Measurements from ENCODE around the gene OR2L3. TPM values are rescaled to one million over a fixed set of nuclear protein-coding genes. Genes with fewer than 3 reads are reported as not detected.

Gene OR2L3
- total RNA-seq: not detected in 2 replicates

GRCh38 chr1:248046536-248046935 lies at the start of gene OR2L3:
Gene OR2L3 (plus strand): TSS chr1:248046836. CDS start chr1:248060682, 13,846 bp downstream.

GRCh38 chr1:248013229-248013710 lies 33.4 kb upstream of the OR2L3 start, which contains the start of gene OR2L5:
Gene OR2L5 (plus strand): TSS chr1:248013660. CDS start chr1:248021948, 8,288 bp downstream.

GRCh38 chr1:248029770-248030169 lies 16.9 kb upstream of the OR2L3 start, which contains the start of gene OR2L2:
Gene OR2L2 (plus strand): TSS chr1:248030070. CDS start chr1:248038268, 8,198 bp downstream.

GRCh38 chr1:248094884-248095283 lies 48.2 kb downstream of the OR2L3 start, which contains the start of gene OR2L13:
Gene OR2L13 (plus strand): TSS chr1:248095184. CDS start chr1:248099376, 4,192 bp downstream.

Other genes with a start within 250 kb of the OR2L3 start
- not detected in 2 replicates for gene OR14A16, start 222.7 kb upstream of the OR2L3 start, total RNA-seq
- not detected in 2 replicates for gene OR11L1, start 204.9 kb upstream of the OR2L3 start, total RNA-seq
- gene TRIM58, start 189.6 kb upstream of the OR2L3 start, total RNA-seq: 0.24 TPM in 1 of 2 replicates, not detected in the other
- not detected in 2 replicates for gene OR2W3, start 151.2 kb upstream of the OR2L3 start, total RNA-seq
- not detected in 2 replicates for gene OR2T8, start 126.6 kb upstream of the OR2L3 start, total RNA-seq
- not detected in 2 replicates for gene OR2AJ1, start 121.9 kb upstream of the OR2L3 start, total RNA-seq
- gene OR2L8, start 98.0 kb upstream of the OR2L3 start, total RNA-seq: not detected in 2 replicates
- not detected in 2 replicates for gene OR2AK2, start 81.6 kb upstream of the OR2L3 start, total RNA-seq
- not detected in 2 replicates for gene OR2L5, start 33.2 kb upstream of the OR2L3 start, total RNA-seq
- under 0.01 TPM in 1 of 2 replicates, not detected in the other for gene OR2L2, start 16.8 kb upstream of the OR2L3 start, total RNA-seq
- not detected in 2 replicates for gene OR2L13, start 48.3 kb downstream of the OR2L3 start, total RNA-seq
- not detected in 2 replicates for gene OR2M5, start 98.3 kb downstream of the OR2L3 start, total RNA-seq
- not detected in 2 replicates for gene OR2M2, start 128.0 kb downstream of the OR2L3 start, total RNA-seq
- gene OR2M3, start 150.4 kb downstream of the OR2L3 start, total RNA-seq: not detected in 2 replicates
- not detected in 2 replicates for gene OR2M4, start 184.6 kb downstream of the OR2L3 start, total RNA-seq
- gene OR2T33, start 231.1 kb downstream of the OR2L3 start, total RNA-seq: not detected in 2 replicates

Data from tracheal epithelial cell (primary cell).